Heart left ventricle (tissue), 16 donors: ENCODE results near the gene ZMIZ1. TPM values are rescaled to one million over a fixed set of nuclear protein-coding genes. Genes with fewer than 3 reads are reported as not detected.

Experiments
- ATAC-seq, 4 donors: fragments of 200-7000 bp; cut with Tn5 transposase; one replicate each; pipeline ENCODE4 v1.9.1; 2020 to 2022; ENCODE audit warnings: moderate library complexity in 4 of 4, mild to moderate bottlenecking in 3 of 4, moderate number of reproducible peaks in 1 of 4
- DNase-seq, 5 donors: peaks; one replicate each; pipeline ENCODE4 v3.0.0-alpha.2; 2020
- H3K27ac ChIP-seq, 12 donors: fragments of 200-600 bp; sonication (generic) in 4 of 12; one replicate each; pipeline versions ENCODE4 v1.5.0 to v1.8.0; 2016 to 2022; ENCODE audit warnings: mild to moderate bottlenecking in 2 of 12
- H3K27me3 ChIP-seq, 9 donors: fragments of 200-600 bp; sonication (generic) in 2 of 9; one replicate each; pipeline versions ENCODE4 v1.5.1 to v1.8.0; 2016 to 2022; ENCODE audit warnings: mild to moderate bottlenecking in 3 of 9
- H3K36me3 ChIP-seq, 9 donors: fragments of 200-600 bp; sonication (generic) in 2 of 9; one replicate each; pipeline versions ENCODE4 v1.5.0 to v1.8.0; 2018 to 2022; ENCODE audit warnings: mild to moderate bottlenecking in 2 of 9
- H3K4me1 ChIP-seq, 12 donors: fragments of 200-600 bp; sonication (generic) in 4 of 12; one replicate each; pipeline versions ENCODE4 v1.5.0 to v1.8.0; 2016 to 2022; ENCODE audit warnings: mild to moderate bottlenecking in 3 of 12
- H3K4me3 ChIP-seq, 12 donors: fragments of 200-600 bp; sonication (generic) in 4 of 12; one replicate each; pipeline versions ENCODE4 v1.5.0 to v1.8.0; 2017 to 2022; ENCODE audit warnings: mild to moderate bottlenecking in 9 of 12, moderate library complexity in 4 of 12
- H3K9me3 ChIP-seq, 12 donors: fragments of 200-600 bp; sonication (generic) in 4 of 12; one replicate each; pipeline versions ENCODE4 v1.5.0 to v1.8.0; 2016 to 2022; ENCODE audit warnings: mild to moderate bottlenecking in 1 of 12
- CTCF ChIP-seq, 12 donors: fragments of 200-600 bp; sonication (generic) in 4 of 12; IDR thresholded peaks; one replicate each; pipeline versions ENCODE4 v1.5.0 to v1.8.0; 2018 to 2022; ENCODE audit warnings: antibody characterized with exemption in 12 of 12, mild to moderate bottlenecking in 5 of 12
- POLR2A ChIP-seq, 2 donors: fragments of 450-650 bp; IDR thresholded peaks; one replicate each; pipeline ENCODE4 v1.6.1; 2017; ENCODE audit warnings: antibody characterized with exemption in 2 of 2, mild to moderate bottlenecking in 2 of 2, moderate library complexity in 2 of 2
- WGBS, 4 donors: extraction: QIAGEN DNeasy Blood & Tissue Kit in 2 of 4; methylation state at CpG; one replicate each; pipeline versions ENCODE4 v1.1.5 to v1.1.7; 2013 to 2018; 5-methylcytosine and 5-hydroxymethylcytosine counted together
- intact Hi-C, 10 donors: fragments of 100-400 bp; cut with DNase I; formaldehyde crosslinking; loops; one replicate each; pipeline versions ENCODE4 v1.11.1 to v1.14.2; 2022
- polyA plus RNA-seq, 2 donors: library from polyadenylated mRNA; stranded (reverse); fragments of 200-250 nt; gene quantifications; one replicate each; pipeline ENCODE4 v1.2.3, GENCODE V29; 2013
- total RNA-seq, 9 donors: library from RNA; depleted of rRNA in 2 of 9; stranded (reverse); fragments of >200 nt in 2 of 9; fragmentation: NEBNext Ultra II Directional in 3 of 9; extraction: Animal tissue kit (Norgen Biotek cat#: 25700) in 3 of 9; gene quantifications; one replicate each; pipeline versions ENCODE4 v1.1.0 to v1.2.4, GENCODE V29; 2016 to 2023
- donor health status: ischemic (EF 13 %, LVEDD 7.1; RV severe dilation, severe dysfunction).
- donor health status: healthy with polysubstance abuse.
- donor health status: DM: no; HTN: yes; CAD: no.
- donor health status: DM: no; HTN: no; CAD: no.
- donor health status: ischemic (EF 25% LVEDD 6.9; RV normal size, moderate dysfunction).
- donor health status: ischemic (EF 25% LVEDD 5.7; RV mildly dilated, moderate dysfunction).
- donor health status: healthy.
- donor health status: DM: yes; HTN: yes; CAD: no.
- donor health status: ischemic (EF 35%, LVEDD 5.7; RV mildly dilated, moderate dysfunction).
- donor health status: nonischemic (EF 11% LVEDD 7.7; RV severe dilation, severe dysfunction).
- donor health status: DM: yes; HTN: yes; CAD: no.
- donor health status: PGD.
- donor health status: ischemic (EF 29% LVEDD 5.4; RV normal size, mild dysfunction).
- donor health status: nonischemic (EF 23%, LVEDD 6.1; RV moderate dilation, normal function).

ZMIZ1 gene
- total and polyA plus RNA-seq, 11 donors = 19.7 to 75.4 (median 49.2) TPM

- peaks cover 43 to 100% (median 98%) of the 10 kb centered on the region in 12 donors for H3K4me1 ChIP-seq
- 11 to 21% (median 14%) methylated on average over 6 to 9 of the region's 9 CpGs for WGBS, 4 donors
- peak in 3 of 5 donors; percentile 66 to 76 (median 67) for DNase-seq
- intact Hi-C loops = loop anchor here in 1 of 10 donors (5.0 kb wide), 1 partner anchor 831 kb away; no protein-coding TSS in a partner anchor
- no peak overlapping the region for H3K4me3 ChIP-seq
- no peaks in the 10 kb centered on the region for H3K9me3 ChIP-seq
- H3K27ac ChIP-seq = peak overlapping the region in 11 of 12 donors; percentile 19 to 81 (median 73)
- no peaks in the 10 kb centered on the region for H3K27me3 ChIP-seq
- ATAC-seq = peak; percentile 19 to 65 (median 46)
- H3K36me3 ChIP-seq = peaks cover 0 to 11% (median 0%) of the 10 kb centered on the region in 9 donors
- TF ChIP-seq CTCF (IDR thresholded peaks at IDR 0.05) (no peak), POLR2A (IDR thresholded peaks at IDR 0.05) (no peak)
Measured at GRCh38 chr10:79178614-79179163, 109.9 kb downstream of the ZMIZ1 start.

- peaks cover 0 to 6% (median 0%) of the 10 kb centered on the region in 9 donors for H3K36me3 ChIP-seq
- intact Hi-C loops = loop anchor here in 1 of 10 donors (5.0 kb wide), 1 partner anchor 832 kb away; no protein-coding TSS in a partner anchor
- TF ChIP-seq POLR2A (IDR thresholded peaks at IDR 0.05) (no peak), CTCF (IDR thresholded peaks at IDR 0.05) (peak in 1 of 12 donors; percentile 5)
- peak overlapping the region in 10 of 12 donors; percentile 19 to 81 (median 73) for H3K27ac ChIP-seq
- ATAC-seq = no peak
- no peak for DNase-seq
- H3K4me1 ChIP-seq = peaks cover 50 to 100% (median 97%) of the 10 kb centered on the region in 12 donors
- H3K4me3 ChIP-seq = no peak overlapping the region
- H3K9me3 ChIP-seq = no peaks in the 10 kb centered on the region
- WGBS, 4 donors = 49 to 69% (median 62%) methylated on average over 5 to 7 of the region's 7 CpGs
- no peaks in the 10 kb centered on the region for H3K27me3 ChIP-seq
Measured at GRCh38 chr10:79179164-79179956, 110.6 kb downstream of the ZMIZ1 start.

GRCh38 chr10:79179957-79180309, 111.2 kb downstream of the ZMIZ1 start:
- intact Hi-C loops = loop anchor here in 2 of 10 donors (5.0 to 10.0 kb wide), 2 partner anchors 45 to 833 kb away; no protein-coding TSS in a partner anchor

More at GRCh38 chr10:79179957-79180309, 111.2 kb downstream of the ZMIZ1 start:
- H3K27ac ChIP-seq = peak overlapping the region in 9 of 12 donors; percentile 19 to 81 (median 73)
- H3K4me3 ChIP-seq = no peak overlapping the region
- H3K27me3 ChIP-seq = no peaks in the 10 kb centered on the region
- peaks cover 56 to 100% (median 98%) of the 10 kb centered on the region in 12 donors for H3K4me1 ChIP-seq
- H3K36me3 ChIP-seq = peaks cover 0 to 6% (median 0%) of the 10 kb centered on the region in 9 donors
- 55 to 66% (median 64%) methylated on average over 5 to 7 of the region's 7 CpGs for WGBS, 4 donors
- no peak for ATAC-seq
- TF ChIP-seq POLR2A (IDR thresholded peaks at IDR 0.05) = no peak
- TF ChIP-seq CTCF (IDR thresholded peaks at IDR 0.05) = no peak
- H3K9me3 ChIP-seq = no peaks in the 10 kb centered on the region
- DNase-seq = no peak
